Panc1 (cell line): ENCODE data around the gene ELP5. TPM values are rescaled to one million over a fixed set of nuclear protein-coding genes. Genes with fewer than 3 reads are reported as not detected.

Source experiments
- ATAC-seq: fragments of 200-7000 bp; cut with Tn5 transposase; 2 replicates; pipeline ENCODE4 v1.9.1; 2020; ENCODE audit warnings: mild to moderate bottlenecking, moderate library complexity
- BruUV-seq: library from RNA; stranded (reverse); fragments of 400-500 nt; replicated peaks from 2 replicates; lab custom pipeline; 2021; lab: Mats Ljungman, UMichigan
- CTCF ChIA-PET: fragments of 300-600 bp; sonication (Branson Sonifier 250); formaldehyde crosslinking; loops from one replicate; lab custom pipeline; 2022; ENCODE audit warnings: antibody characterized with exemption; lab: Charles Lee
- POLR2A ChIA-PET: fragments of 300-600 bp; sonication (Branson Sonifier 250); formaldehyde crosslinking; loops from one replicate; lab custom pipeline; 2022; ENCODE audit warnings: antibody characterized with exemption; lab: Charles Lee
- DNase-seq: peaks from one replicate; pipeline ENCODE4 v3.0.0-alpha.2; 2010; ENCODE audit warnings: low read depth, low spot score
- H3K27ac ChIP-seq: 2 replicates; pipeline ENCODE4 v1.5.1; 2011; ENCODE audit warnings: mild to moderate bottlenecking, low read length, inconsistent platforms
- H3K27me3 ChIP-seq: fragments of 200-500 bp; sonication (Bioruptor generic); 2 replicates; pipeline ENCODE4 v1.6.0; 2014; ENCODE audit warnings: low read length, inconsistent platforms; ENCODE audit not compliant: control insufficient read depth, insufficient read depth
- H3K36me3 ChIP-seq: fragments of 200-500 bp; sonication (Bioruptor generic); 2 replicates; pipeline ENCODE4 v1.5.1; 2014; ENCODE audit warnings: inconsistent platforms, mild to moderate bottlenecking, low read length, moderate library complexity; ENCODE audit not compliant: control insufficient read depth, insufficient read depth
- H3K4me1 ChIP-seq: 2 replicates; pipeline ENCODE4 v1.5.1; 2011; ENCODE audit warnings: inconsistent platforms, mild to moderate bottlenecking, low read length, moderate library complexity; ENCODE audit not compliant: control insufficient read depth, insufficient read depth
- H3K4me3 ChIP-seq, 2 experiments: 2 replicates each; pipeline ENCODE4 v1.5.1; 2011 to 2012; ENCODE audit warnings: low read depth in 2 of 2, low read length in 2 of 2, mild to moderate bottlenecking in 2 of 2, inconsistent platforms in 1 of 2, moderate library complexity in 1 of 2
- H3K9me3 ChIP-seq: fragments of 200-500 bp; sonication (Bioruptor generic); 2 replicates; pipeline ENCODE4 v1.5.1; 2014; ENCODE audit warnings: low read depth, mild to moderate bottlenecking, inconsistent platforms, low read length, moderate library complexity; ENCODE audit not compliant: control insufficient read depth, insufficient read depth
- POLR2AphosphoS5 ChIP-seq: IDR thresholded peaks from 2 replicates; pipeline ENCODE4 v1.6.1; 2012; ENCODE audit warnings: mild to moderate bottlenecking, low read depth, low read length, moderate library complexity
- REST ChIP-seq, 2 experiments: IDR thresholded peaks; 2 replicates each; pipeline ENCODE4 v1.6.1; 2011 to 2012; ENCODE audit warnings: low read depth in 2 of 2, control low read depth in 1 of 2, low read length in 1 of 2, mild to moderate bottlenecking in 1 of 2, moderate library complexity in 1 of 2; ENCODE audit not compliant: insufficient read depth in 1 of 2
- SIN3A ChIP-seq: IDR thresholded peaks from 2 replicates; pipeline ENCODE4 v1.6.1; 2012; ENCODE audit warnings: low read depth, mild to moderate bottlenecking, low read length, moderate library complexity, borderline replicate concordance; ENCODE audit not compliant: insufficient read depth
- TCF7L2 ChIP-seq: IDR thresholded peaks from 2 replicates; pipeline ENCODE4 v1.6.1; 2011; ENCODE audit warnings: mild to moderate bottlenecking, low read depth, low read length, inconsistent platforms
- in situ Hi-C: cut with HindIII; loops from 2 replicates; pipeline ENCODE4 v1.10.0; 2016; ENCODE audit warnings: low sequenced_read_pairs, low pct_unique_long_range_greater_than_20kb
- intact Hi-C: fragments of 100-400 bp; cut with micrococcal nuclease; formaldehyde crosslinking; loops from one replicate; pipeline ENCODE4 v1.10.0; 2022; ENCODE audit not compliant: unreplicated experiment
- total RNA-seq: library from RNA; stranded (reverse); gene quantifications from one replicate; pipeline ENCODE4 v1.2.1, GENCODE V29; 2021; ENCODE audit not compliant: unreplicated experiment
- TF ChIP-seq, protein P1 (sequence below): fragments of 450-650 bp; IDR thresholded peaks from 2 replicates; pipeline ENCODE4 v1.5.1; 2017; ENCODE audit warnings: mild to moderate bottlenecking

Gene ELP5
- total RNA-seq, 1 experiment from 2014 or later = 89.5 TPM

- BruUV-seq = no TSS peak
- intact Hi-C loops (no loop called here), in situ Hi-C loops (no loop called here)
- H3K36me3 ChIP-seq = no peaks in the 10 kb centered on the region
- no peaks in the 10 kb centered on the region for H3K9me3 ChIP-seq
- ChIA-PET CTCF (no interaction called here), POLR2A (no interaction called here)
- ATAC-seq (no peak), DNase-seq (no peak)
- TF ChIP-seq POLR2AphosphoS5 = no peak
- TF ChIP-seq SIN3A = no peak
- TF ChIP-seq TCF7L2 = no peak
- no peak for TF ChIP-seq REST (IDR thresholded peaks at IDR 0.05; ENCODE audit: insufficient read depth in 1 of 2, low read depth in 2 of 2, low read length in 1 of 2)
- TF ChIP-seq, protein P1, sequence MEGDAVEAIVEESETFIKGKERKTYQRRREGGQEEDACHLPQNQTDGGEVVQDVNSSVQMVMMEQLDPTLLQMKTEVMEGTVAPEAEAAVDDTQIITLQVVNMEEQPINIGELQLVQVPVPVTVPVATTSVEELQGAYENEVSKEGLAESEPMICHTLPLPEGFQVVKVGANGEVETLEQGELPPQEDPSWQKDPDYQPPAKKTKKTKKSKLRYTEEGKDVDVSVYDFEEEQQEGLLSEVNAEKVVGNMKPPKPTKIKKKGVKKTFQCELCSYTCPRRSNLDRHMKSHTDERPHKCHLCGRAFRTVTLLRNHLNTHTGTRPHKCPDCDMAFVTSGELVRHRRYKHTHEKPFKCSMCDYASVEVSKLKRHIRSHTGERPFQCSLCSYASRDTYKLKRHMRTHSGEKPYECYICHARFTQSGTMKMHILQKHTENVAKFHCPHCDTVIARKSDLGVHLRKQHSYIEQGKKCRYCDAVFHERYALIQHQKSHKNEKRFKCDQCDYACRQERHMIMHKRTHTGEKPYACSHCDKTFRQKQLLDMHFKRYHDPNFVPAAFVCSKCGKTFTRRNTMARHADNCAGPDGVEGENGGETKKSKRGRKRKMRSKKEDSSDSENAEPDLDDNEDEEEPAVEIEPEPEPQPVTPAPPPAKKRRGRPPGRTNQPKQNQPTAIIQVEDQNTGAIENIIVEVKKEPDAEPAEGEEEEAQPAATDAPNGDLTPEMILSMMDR = no peak
- no peaks in the 10 kb centered on the region for H3K27me3 ChIP-seq
- no peak overlapping the region for H3K4me3 ChIP-seq
- peaks cover 7% of the 10 kb centered on the region for H3K4me1 ChIP-seq
- H3K27ac ChIP-seq = no peak overlapping the region
These were observed 40.3 kb upstream of the ELP5 start for GRCh38 chr17:7211491-7212273.

- ATAC-seq (no peak), DNase-seq (no peak)
- Histone ChIP-seq H3K9me3 (no peaks in the 10 kb centered on the region), H3K4me3 (peak overlapping the region; percentile 47 to 70), H3K4me1 (peaks cover 22% of the 10 kb centered on the region), H3K36me3 (no peaks in the 10 kb centered on the region), H3K27ac (peak overlapping the region; percentile 11; the same call in 1 of the 2 replicates), H3K27me3 (no peaks in the 10 kb centered on the region)
- in situ Hi-C loops (no loop called here), intact Hi-C loops (no loop called here)
- ChIA-PET CTCF (interaction anchor here (0.7 kb wide), 1 partner anchor 140 kb away, joined by 3 read pairs; no protein-coding TSS in a partner anchor), POLR2A (no interaction called here)
- no TSS peak for BruUV-seq
- TF ChIP-seq SIN3A = no peak
- TF ChIP-seq, protein P1 = no peak
- no peak for TF ChIP-seq TCF7L2
- no peak for TF ChIP-seq POLR2AphosphoS5
- TF ChIP-seq REST (IDR thresholded peaks at IDR 0.05; ENCODE audit: insufficient read depth in 1 of 2, low read depth in 2 of 2, low read length in 1 of 2) = no peak
These were observed 38.1 kb upstream of the ELP5 start for GRCh38 chr17:7213895-7214299.
